Measurements from ENCODE around the gene GNG13.
"Not testable (repeated sequence)": the region's sequence is repeated elsewhere in the genome, so short reads cannot be mapped to it uniquely, and the experiment has no call there.

GNG13 gene

DNA sequence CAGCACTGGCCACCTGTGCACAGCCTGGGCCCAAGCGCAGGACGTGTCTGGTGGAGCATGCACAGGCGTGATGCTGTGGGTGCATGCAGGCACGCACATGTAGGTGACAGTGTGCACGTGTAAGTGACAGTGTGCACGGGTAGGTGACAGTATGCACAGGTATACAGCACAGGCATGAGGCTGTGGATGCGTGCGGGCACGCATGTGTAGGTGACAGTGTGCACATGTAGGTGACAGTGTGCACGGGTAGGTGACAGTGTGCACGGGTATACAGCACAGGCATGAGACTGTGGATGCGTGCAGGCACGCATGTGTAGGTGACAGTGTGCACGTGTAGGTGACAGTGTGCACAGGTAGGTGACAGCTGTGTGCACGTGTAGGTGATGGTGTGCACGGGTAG lies 20.2 kb downstream of the GNG13 start:
- no peak for DNase-seq (ENCODE audit: low read depth in 2 of 3, low spot score in 1 of 3)

DNA sequence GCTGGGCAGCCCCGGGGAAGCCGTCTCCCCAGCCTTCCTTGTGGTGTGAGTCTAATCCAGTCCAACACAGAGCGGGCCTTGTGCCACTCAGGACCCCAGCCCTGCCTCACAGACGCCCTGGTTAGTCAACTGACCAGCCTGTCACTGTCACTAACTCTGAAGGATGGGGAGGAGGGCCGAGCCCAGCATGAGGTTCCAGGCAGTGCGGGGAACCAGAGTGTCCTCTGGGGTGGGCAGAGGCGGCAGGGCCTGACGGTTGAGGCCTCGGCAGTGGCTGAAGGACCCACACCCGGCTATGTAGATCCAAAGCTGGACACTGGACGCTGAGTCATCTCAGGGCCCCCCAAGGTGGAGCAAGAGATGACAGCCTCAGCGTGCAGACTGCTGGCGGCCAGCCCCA lies 21.0 kb downstream of the GNG13 start:
- DNase-seq (ENCODE audit: low read depth in 2 of 3, low spot score in 1 of 3) = no peak

DNA sequence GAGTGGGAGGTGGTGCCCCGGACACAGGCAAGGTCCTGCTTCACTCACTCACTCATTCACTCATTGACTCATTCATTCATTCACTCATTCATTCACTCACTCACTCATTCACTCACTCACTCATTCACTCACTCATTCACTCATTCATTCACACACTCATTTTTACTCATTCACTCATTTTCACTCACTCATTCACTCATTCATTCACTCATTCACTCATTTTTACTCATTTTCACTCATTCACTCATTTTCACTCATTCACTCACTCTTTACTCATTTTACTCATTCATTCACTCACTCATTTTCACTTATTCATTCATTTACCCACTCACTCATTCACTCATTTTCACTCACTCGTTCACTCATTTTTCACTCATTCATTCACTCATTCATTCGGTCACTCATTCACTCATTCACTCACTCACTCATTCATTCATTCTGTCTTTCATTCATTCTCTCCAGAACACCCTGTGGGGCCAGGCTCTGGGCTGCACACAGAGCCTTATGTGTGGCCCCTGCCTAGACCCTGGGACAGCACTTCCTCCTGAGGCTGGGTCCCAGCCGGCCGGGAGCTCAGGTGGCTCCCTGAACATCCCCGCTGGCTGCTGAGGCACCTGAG lies 21.5 kb downstream of the GNG13 start:
- DNase-seq (ENCODE audit: low read depth in 2 of 3, low spot score in 1 of 3) = no peak

- no peak for DNase-seq (ENCODE audit: low read depth in 2 of 3, low spot score in 1 of 3)
These were observed 22.1 kb downstream of the GNG13 start for GRCh38 chr16:778447-778846.

DNA sequence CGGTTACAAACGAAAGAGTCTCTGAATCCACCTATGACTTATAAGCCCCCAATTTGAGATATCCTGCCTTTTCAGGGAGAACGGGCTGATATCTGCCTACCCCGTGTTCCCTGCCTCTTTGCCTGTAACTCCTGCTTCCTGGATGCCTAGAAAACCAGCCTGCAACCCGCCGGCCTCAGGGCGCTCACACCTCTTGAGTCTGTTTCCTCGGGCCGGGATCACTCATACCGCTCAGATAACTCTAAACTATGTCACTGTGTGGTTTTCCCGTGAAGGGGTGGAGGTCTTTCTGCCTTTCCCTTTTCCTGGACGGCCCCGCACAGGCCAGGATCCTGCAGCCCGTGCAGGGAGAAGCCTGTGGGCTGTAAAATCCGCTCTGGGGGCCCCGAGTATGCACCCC lies 22.7 kb downstream of the GNG13 start:
- no peak for DNase-seq (ENCODE audit: low read depth in 2 of 3, low spot score in 1 of 3)

DNA sequence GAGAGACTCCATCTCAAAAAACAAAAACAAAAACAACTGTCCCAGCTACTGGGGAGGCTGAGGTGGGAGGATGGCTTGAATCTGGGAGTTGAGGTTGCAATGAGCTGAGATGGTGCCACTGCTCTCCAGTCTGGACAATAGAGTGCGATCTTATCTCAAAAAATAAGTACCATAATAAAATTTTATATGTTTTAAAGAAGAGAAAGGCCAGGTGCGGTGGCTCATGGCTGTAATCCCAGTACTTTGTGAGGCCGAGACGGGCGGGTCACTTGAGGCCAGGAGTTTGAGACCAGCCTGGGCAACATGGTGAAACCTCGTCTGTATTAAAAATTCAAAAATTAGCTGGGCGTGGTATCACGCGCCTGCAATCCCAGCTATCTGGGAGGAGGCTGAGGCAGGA lies 23.7 kb downstream of the GNG13 start:
- DNase-seq (ENCODE audit: low read depth in 2 of 3, low spot score in 1 of 3) = no peak

DNA sequence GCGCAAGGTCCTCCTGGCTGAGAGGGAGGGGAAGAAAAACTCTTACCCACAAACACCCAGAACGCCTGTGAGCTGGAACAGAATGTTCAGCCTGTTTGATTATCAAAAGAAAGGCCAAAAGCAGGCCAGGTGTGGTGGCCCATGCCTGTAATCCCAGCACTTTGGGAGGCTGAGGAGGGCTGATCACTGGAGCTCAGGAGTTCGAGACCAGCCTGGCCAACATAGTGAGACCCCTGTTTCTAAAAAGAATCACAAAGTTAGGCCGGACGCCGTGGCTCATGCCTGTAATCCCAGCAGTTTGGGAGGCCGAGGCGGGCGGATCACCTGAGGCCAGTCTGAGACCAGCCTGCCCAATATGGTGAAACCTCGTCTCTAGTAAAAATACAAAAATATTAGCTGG lies 24.2 kb downstream of the GNG13 start:
- DNase-seq (ENCODE audit: low read depth in 2 of 3, low spot score in 1 of 3) = not testable (repeated sequence)

DNA sequence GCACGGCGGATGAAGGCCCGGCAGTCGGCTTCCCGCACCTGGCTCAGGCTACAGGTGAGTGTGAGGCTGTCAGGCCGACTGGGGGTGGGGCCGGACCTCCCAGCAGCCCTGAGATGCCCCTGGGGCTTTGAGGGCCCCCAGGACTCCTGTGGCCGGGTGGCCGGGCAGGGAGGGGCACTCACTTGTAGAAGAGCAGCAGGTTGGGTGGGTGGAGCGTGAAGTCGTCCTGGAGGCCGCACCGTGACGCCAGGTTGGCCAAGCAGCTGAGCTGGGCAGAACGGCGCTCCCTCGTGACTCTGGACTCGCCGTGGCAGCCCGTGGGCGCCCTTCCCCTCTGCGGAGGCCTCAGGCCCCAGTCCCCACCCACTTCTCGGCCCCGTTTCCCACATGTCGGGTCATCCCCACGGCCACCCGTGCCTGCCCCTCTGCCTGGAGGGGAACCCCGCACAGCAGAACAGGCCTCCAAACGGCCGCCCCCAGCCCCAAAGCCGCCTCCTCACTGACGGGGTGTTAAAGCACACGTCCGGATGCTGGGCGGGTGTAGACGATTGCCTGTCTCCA lies 25.2 kb downstream of the GNG13 start:
- DNase-seq (ENCODE audit: low read depth in 2 of 3, low spot score in 1 of 3) = no peak

DNA sequence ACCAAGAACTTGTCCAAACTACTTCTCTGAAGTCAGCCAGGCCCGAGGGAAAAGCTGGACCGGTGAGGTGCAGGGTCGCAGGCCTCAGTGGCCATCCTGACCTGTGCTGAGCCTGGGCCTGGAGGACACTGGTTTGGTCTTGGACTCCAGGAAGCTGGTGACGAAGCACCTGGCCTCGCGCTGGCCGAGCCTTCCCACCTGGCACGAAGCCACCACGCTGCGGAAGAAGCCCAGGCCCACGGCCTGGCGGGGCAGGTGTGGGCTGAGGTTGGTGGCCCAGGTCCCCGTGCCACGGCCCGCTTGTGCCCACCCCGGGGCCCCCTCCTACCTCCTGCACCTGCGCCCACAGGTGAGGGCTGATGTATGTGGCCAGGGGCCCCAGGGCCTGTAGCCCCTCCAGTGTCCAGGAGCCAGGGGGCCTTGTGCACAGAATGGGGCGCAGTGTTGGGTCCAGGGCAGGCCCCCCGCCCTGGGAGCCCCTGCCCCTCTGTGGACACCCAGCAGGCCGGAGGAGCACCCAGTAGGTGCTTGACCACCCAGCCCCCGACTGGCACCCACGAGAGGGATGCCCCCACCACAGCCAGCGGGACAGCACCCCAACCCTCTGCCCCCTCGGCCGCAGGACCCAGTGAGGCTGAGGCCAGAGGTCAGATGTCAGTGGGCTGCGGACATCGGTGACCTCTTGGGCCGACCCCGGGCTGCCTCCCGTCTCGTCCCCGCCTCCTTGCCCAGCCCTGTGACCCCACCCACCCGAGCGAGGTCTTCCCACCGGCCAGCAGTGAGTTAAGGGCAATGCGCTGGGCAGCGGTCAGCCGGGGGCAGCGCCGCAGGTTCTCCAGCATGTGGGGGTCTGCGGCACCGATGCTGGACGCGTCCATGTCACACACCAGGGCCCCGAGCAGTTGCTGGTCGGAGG lies 26.2 kb downstream of the GNG13 start:
- DNase-seq (ENCODE audit: low read depth in 2 of 3, low spot score in 1 of 3) = no peak

GRCh38 chr16:772959-773358 lies 27.6 kb downstream of the GNG13 start:
- no peak for DNase-seq (ENCODE audit: low read depth in 2 of 3, low spot score in 1 of 3)

DNA sequence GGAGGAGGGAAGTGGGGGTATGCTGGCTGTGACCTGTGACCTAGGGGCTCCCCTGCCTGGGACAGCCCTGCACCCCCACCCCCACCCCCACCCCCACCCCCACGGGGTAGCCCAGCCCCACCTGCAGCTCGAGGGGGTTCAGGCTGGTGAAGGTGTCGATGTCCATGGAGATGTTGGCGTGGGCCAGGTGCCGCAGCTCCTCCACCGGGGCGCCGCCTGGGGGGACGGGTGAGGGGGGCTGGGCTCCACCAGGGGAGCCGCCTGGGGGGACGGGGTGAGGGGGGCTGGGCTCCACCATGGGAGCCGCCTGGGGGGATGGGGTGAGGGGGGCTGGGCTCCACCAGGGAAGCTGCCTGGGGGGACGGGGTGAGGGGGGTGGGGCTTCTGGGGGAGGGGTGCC lies 30.1 kb downstream of the GNG13 start:
- DNase-seq (ENCODE audit: low read depth in 2 of 3, low spot score in 1 of 3) = no peak

DNA sequence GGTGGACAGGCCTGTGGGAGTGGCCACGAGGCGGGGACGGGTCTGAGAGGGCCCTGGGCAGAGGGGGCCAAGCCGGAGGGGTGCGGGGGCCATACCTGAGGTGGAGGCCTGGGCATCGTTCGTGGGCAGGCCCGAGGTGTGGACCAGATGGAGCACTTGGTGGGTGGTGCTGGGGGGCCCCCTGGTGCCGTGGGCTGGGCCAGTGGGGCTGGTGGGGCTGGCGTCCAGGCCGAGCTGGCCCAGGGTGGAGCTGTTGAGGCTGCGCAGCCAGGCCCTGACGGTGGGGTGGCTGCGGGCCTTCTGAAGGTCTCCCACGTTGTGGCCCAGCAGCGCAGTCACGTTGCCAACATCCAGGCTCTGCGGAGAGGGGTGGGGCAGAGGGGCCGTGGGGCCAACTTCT lies 30.6 kb downstream of the GNG13 start:
- DNase-seq (ENCODE audit: low read depth in 2 of 3, low spot score in 1 of 3) = no peak

DNA sequence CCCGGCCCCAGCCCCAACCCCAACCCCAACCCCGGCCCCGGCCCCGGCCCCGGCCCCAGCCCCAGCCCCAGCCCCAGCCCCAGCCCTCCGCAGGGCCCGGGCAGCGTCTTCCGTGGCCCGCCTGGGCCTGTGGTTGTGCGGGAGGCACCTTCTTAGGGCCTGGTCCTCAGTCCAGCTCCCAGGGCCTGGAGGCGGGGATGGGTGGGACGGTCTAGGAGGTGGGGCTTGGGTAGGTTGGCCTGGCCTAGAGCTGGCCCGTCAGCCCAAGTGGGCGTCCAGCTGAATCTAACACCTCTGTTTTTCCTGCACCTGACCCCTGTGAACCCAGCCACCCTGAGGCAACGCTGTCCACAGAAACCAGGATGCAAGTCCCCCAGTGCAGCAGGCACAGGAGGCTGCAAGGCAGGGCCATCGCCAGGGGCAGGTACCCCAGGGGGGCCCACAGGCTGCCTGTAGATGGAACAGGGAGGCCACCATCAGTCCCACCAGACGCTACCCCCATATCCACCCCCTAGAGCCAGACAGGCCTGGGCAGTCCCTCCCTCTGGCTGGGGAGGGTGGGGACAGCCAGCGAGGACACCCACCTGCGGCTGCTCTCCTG lies 31.2 kb downstream of the GNG13 start:
- no peak for DNase-seq (ENCODE audit: low read depth in 2 of 3, low spot score in 1 of 3)

DNA sequence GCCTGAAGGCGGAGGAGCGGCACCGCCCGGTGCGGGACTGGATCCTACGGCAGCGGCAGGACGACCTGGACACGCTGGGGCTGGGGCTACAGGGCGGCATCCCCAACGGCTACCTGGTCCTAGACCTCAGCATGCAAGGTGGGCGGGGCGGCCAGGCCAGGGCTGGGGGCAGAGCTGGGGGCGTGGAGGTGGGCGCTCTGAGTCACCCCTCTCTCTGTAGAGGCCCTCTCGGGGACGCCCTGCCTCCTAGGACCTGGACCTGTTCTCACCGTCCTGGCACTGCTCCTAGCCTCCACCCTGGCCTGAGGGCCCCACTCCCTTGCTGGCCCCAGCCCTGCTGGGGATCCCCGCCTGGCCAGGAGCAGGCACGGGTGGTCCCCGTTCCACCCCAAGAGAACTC lies 32.1 kb downstream of the GNG13 start:
- no peak for DNase-seq (ENCODE audit: low read depth in 2 of 3, low spot score in 1 of 3)

DNA sequence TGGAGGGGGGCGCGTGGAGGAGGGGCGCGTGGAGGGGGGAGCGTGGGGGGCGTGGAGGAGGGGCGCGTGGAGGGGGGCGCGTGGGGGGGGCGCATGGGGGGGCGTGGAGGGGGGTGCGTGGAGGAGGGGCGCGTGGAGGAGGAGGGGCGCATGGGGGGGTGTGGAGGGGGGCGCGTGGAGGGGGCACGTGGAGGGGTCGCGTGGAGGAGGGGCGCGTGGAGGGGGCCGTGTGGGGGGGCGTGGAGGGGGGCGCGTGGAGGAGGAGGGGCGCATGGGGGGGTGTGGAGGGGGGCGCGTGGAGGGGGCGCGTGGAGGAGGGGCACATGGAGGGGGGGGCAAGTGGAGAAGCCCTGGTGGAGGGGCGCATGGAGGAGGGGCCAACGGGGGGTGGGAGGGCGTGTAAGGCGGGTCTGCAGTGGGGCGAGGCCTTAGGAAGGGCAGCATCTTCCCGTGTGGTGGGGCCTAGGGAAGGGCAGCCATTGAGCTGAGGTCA lies 32.7 kb downstream of the GNG13 start:
- no peak for DNase-seq (ENCODE audit: low read depth in 2 of 3, low spot score in 1 of 3)

DNA sequence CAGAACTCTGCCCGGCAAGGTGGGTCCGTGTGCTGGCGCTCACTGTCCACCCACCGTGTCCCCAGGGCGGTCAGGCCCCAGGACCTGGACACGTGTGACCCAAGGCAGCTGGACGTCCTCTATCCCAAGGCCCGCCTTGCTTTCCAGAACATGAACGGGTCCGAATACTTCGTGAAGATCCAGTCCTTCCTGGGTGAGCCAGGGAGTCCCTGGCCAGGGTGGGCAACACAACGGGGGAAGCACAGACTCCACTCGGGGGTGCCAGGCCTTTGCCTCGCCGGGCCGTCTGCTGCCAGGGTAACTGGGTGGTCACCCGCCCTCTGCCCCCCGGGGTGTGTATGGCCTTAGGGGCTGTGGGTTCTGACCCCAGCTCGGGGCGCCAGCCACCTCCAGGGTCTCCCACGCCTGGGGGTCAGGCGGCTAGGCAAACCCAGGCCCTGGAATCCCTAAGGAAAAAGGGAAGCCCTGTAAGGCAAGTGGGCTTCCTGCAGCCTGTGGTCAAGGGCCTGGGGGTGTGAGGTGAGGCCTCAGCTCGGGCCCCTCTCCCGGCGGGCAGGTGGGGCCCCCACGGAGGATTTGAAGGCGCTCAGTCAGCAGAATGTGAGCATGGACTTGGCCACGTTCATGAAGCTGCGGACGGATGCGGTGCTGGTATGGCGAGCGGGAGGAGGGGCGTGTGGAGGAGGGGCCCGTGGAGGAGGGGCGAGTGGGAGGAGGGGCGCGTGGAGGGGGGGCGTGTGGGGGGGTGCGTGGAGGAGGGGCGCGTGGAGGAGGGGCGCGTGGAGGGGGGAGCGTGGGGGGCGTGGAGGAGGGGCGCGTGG lies 33.5 kb downstream of the GNG13 start:
- DNase-seq (ENCODE audit: low read depth in 2 of 3, low spot score in 1 of 3) = no peak

DNA sequence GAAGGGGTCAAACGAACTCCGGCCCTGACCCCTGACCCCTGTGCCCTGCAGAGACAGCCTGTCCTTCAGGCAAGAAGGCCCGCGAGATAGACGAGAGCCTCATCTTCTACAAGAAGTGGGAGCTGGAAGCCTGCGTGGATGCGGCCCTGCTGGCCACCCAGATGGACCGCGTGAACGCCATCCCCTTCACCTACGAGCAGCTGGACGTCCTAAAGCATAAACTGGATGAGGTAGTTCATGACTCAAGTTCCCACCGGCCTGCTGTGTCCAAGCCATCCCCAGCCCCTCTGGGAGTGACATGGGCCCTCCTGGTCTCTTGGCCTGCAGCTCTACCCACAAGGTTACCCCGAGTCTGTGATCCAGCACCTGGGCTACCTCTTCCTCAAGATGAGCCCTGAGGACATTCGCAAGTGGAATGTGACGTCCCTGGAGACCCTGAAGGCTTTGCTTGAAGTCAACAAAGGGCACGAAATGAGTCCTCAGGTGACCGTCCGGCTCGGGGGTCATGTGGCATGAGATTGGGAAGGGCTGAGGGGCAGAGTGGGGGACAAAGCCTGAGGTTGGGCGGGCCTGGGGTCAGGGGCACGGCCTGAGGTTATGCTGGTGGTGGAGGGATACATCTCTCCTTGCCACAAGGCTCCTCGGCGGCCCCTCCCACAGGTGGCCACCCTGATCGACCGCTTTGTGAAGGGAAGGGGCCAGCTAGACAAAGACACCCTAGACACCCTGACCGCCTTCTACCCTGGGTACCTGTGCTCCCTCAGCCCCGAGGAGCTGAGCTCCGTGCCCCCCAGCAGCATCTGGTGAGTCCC lies 34.3 kb downstream of the GNG13 start:
- no peak for DNase-seq (ENCODE audit: low read depth in 2 of 3, low spot score in 1 of 3)

DNA sequence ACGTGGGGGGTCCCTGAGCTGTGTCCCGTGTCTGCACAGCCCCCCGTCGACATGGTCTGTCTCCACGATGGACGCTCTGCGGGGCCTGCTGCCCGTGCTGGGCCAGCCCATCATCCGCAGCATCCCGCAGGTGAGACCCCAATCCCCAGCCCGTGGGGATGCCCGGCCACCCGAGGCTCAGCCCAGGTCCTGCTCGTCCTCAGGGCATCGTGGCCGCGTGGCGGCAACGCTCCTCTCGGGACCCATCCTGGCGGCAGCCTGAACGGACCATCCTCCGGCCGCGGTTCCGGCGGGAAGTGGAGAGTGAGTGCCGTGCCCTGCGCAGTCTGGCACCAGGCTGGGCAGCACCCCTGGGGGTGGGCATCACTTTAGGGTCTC lies 35.1 kb downstream of the GNG13 start:
- DNase-seq (ENCODE audit: low read depth in 2 of 3, low spot score in 1 of 3) = no peak

DNA sequence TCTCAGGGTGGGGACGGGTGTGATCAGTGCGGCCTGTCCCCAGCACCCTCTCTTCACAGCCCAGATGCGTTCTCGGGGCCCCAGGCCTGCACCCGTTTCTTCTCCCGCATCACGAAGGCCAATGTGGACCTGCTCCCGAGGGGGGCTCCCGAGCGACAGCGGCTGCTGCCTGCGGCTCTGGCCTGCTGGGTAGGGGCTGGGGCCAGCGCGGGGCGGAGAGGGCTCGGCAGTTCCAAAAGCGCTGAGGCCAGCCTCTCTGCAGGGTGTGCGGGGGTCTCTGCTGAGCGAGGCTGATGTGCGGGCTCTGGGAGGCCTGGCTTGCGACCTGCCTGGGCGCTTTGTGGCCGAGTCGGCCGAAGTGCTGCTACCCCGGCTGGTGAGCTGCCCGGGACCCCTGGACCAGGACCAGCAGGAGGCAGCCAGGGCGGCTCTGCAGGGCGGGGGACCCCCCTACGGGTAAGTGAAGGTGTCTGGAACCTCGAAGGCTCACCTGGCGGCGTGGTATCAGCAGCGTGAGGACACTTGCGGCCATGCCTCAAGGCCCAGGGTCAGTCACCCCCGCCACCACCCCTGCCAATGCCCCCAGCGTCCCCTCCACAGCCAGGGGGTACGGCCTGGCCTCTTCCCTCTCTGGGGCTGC lies 35.6 kb downstream of the GNG13 start:
- no peak for DNase-seq (ENCODE audit: low read depth in 2 of 3, low spot score in 1 of 3)

Data from stimulated activated CD4-positive, alpha-beta T cell treated with anti-CD3 and anti-CD28 coated beads, Interleukin-12 subunit alpha, Interleukin-12 subunit beta, amount 100 ng/mL, for 48 hours (primary cell).